B cell (primary cell): Measurements from ENCODE around the gene MGAT1. TPM values are rescaled to one million over a fixed set of nuclear protein-coding genes. Genes with fewer than 3 reads are reported as not detected.

Experiments
- ATAC-seq: fragments of 200-7000 bp; cut with Tn5 transposase; one replicate; pipeline ENCODE4 v1.10.0; 2021; ENCODE audit warnings: low read depth, mild to moderate bottlenecking, moderate number of reproducible peaks, moderate library complexity
- CTCF ChIA-PET: fragments of 350-600 bp; sonication (Branson Sonifier 250); formaldehyde crosslinking; loops from one replicate; lab custom pipeline; 2021; ENCODE audit warnings: antibody characterized with exemption, inconsistent platforms; lab: Charles Lee
- POLR2A ChIA-PET: fragments of 350-600 bp; sonication (Branson Sonifier 250); formaldehyde crosslinking; loops from one replicate; lab custom pipeline; 2021; ENCODE audit warnings: antibody characterized with exemption; lab: Charles Lee
- DNase-seq: peaks from one replicate; pipeline ENCODE4 v3.0.0; 2013
- H2AFZ ChIP-seq: 2 replicates; pipeline ENCODE4 v1.6.1; 2012; ENCODE audit warnings: mild to moderate bottlenecking, low read depth, low read length; ENCODE audit not compliant: insufficient read depth, poor library complexity, severe bottlenecking
- H3K27ac ChIP-seq, 2 donors: 1 replicate in 1 of 2; 2 replicates in 1 of 2; pipeline ENCODE4 v1.5.1; 2012 to 2013; ENCODE audit warnings: low read length in 2 of 2, mild to moderate bottlenecking in 2 of 2, moderate library complexity in 1 of 2
- H3K27me3 ChIP-seq, 4 experiments: fragments of 200-600 bp in 1 of 4; sonication (generic) in 1 of 4; replicated peaks in 1 of 4; 1 replicate in 2 of 4; 2 replicates in 2 of 4; pipeline versions ENCODE4 v1.6.1 to v1.7.0; 2013 to 2016; ENCODE audit warnings: low read length in 3 of 4, mild to moderate bottlenecking in 2 of 4, mixed read lengths in 1 of 4, moderate library complexity in 1 of 4; ENCODE audit not compliant: insufficient read depth in 4 of 4, control insufficient read depth in 3 of 4; ENCODE audit errors: control extremely low read depth in 1 of 4
- H3K36me3 ChIP-seq, 2 experiments: replicated peaks in 1 of 2; 1 replicate in 1 of 2; 2 replicates in 1 of 2; pipeline versions ENCODE4 v1.6.1 to v1.7.1; 2013; ENCODE audit warnings: low read length in 1 of 2; ENCODE audit not compliant: insufficient read depth in 2 of 2, control insufficient read depth in 1 of 2; ENCODE audit errors: control extremely low read depth in 1 of 2, extremely low read depth in 1 of 2
- H3K4me1 ChIP-seq, 2 donors: fragments of 200-600 bp in 1 of 2; sonication (generic) in 1 of 2; 1 replicate in 1 of 2; 2 replicates in 1 of 2; pipeline versions ENCODE4 v1.5.1 to v1.6.1; 2013 to 2017; ENCODE audit warnings: low read length in 2 of 2; ENCODE audit not compliant: control insufficient read depth in 2 of 2, insufficient read depth in 2 of 2
- H3K4me2 ChIP-seq: replicated peaks from 2 replicates; pipeline ENCODE3; 2012; ENCODE audit warnings: mild to moderate bottlenecking, low read depth, low read length; ENCODE audit not compliant: poor library complexity, severe bottlenecking
- H3K4me3 ChIP-seq, 5 experiments: fragments of 200-600 bp in 1 of 5; sonication (generic) in 1 of 5; 1 replicate in 3 of 5; 2 replicates in 2 of 5; pipeline versions ENCODE4 v1.5.1 to v1.7.0; 2011 to 2016; ENCODE audit warnings: low read length in 4 of 5, mild to moderate bottlenecking in 4 of 5, low read depth in 2 of 5, control low read depth in 1 of 5, moderate library complexity in 1 of 5; ENCODE audit not compliant: insufficient read depth in 1 of 5; ENCODE audit errors: control extremely low read depth in 1 of 5, extremely low read depth in 1 of 5
- H3K79me2 ChIP-seq: fragments of 200-600 bp; sonication (generic); one replicate; pipeline ENCODE4 v1.6.0; 2016; ENCODE audit warnings: low read length; ENCODE audit not compliant: control insufficient read depth, insufficient read depth
- H3K9ac ChIP-seq: fragments of 200-600 bp; sonication (generic); 2 replicates; pipeline ENCODE4 v1.6.1; 2017; ENCODE audit warnings: mild to moderate bottlenecking, low read length, moderate library complexity
- H3K9me3 ChIP-seq, 3 donors: one replicate each; pipeline versions ENCODE4 v1.6.1 to v1.7.1; 2013; ENCODE audit warnings: low read length in 2 of 3; ENCODE audit not compliant: control insufficient read depth in 2 of 3, insufficient read depth in 1 of 3; ENCODE audit errors: control extremely low read depth in 1 of 3
- H4K20me1 ChIP-seq: 2 replicates; pipeline ENCODE4 v1.6.0; 2012; ENCODE audit warnings: mild to moderate bottlenecking, low read length; ENCODE audit not compliant: insufficient read depth, control insufficient read depth, poor library complexity, severe bottlenecking
- H3K27ac Mint-ChIP-seq: one replicate; pipeline ENCODE4 v1.8.0; 2021; ENCODE audit warnings: mixed read lengths
- H3K27me3 Mint-ChIP-seq: one replicate; pipeline ENCODE4 v1.8.0; 2021; ENCODE audit warnings: mixed read lengths
- H3K4me1 Mint-ChIP-seq: one replicate; pipeline ENCODE4 v1.8.0; 2021; ENCODE audit warnings: mixed read lengths
- H3K4me3 Mint-ChIP-seq: one replicate; pipeline ENCODE4 v1.8.0; 2021; ENCODE audit warnings: mixed read lengths
- H3K9me3 Mint-ChIP-seq: one replicate; pipeline ENCODE4 v1.8.0; 2022; ENCODE audit warnings: mixed read lengths; ENCODE audit not compliant: insufficient read depth
- EZH2 ChIP-seq: IDR thresholded peaks from 2 replicates; pipeline ENCODE4 v1.6.1; 2012; ENCODE audit warnings: borderline replicate concordance, low read depth, mild to moderate bottlenecking, moderate library complexity, low read length; ENCODE audit not compliant: insufficient read depth, poor library complexity, severe bottlenecking
- WGBS: methylation state at CpG from one replicate; pipeline ENCODE4 v1.1.5; 2013; ENCODE audit warnings: missing lambda C conversion rate; ENCODE audit not compliant: insufficient coverage; 5-methylcytosine and 5-hydroxymethylcytosine counted together
- intact Hi-C: fragments of 100-400 bp; cut with micrococcal nuclease; formaldehyde crosslinking; loops from one replicate; pipeline ENCODE4 v1.10.0; 2022
- polyA plus RNA-seq: library from polyadenylated mRNA; depleted of rRNA; stranded (reverse); fragments of >200 nt; gene quantifications from 2 replicates; pipeline ENCODE4 v1.2.3, GENCODE V29; 2012
- total RNA-seq, 2 donors: library from RNA; stranded (reverse); fragments of 120-200 nt in 1 of 2; gene quantifications; 1 replicate in 1 of 2; 2 replicates in 1 of 2; pipeline versions ENCODE4 v1.2.3 to v1.2.4, GENCODE V29; 2013 to 2022
- TF ChIP-seq, protein P1 (sequence below): fragments of 200-600 bp; IDR thresholded peaks from one replicate; pipeline ENCODE4 v1.8.0; 2022; ENCODE audit warnings: antibody characterized with exemption, mild to moderate bottlenecking

MGAT1 gene
- total and polyA plus RNA-seq, 2 donors (not counting 1 experiment from before 2014, with no cell fraction given), result 81.2 to 140 TPM

DNA sequence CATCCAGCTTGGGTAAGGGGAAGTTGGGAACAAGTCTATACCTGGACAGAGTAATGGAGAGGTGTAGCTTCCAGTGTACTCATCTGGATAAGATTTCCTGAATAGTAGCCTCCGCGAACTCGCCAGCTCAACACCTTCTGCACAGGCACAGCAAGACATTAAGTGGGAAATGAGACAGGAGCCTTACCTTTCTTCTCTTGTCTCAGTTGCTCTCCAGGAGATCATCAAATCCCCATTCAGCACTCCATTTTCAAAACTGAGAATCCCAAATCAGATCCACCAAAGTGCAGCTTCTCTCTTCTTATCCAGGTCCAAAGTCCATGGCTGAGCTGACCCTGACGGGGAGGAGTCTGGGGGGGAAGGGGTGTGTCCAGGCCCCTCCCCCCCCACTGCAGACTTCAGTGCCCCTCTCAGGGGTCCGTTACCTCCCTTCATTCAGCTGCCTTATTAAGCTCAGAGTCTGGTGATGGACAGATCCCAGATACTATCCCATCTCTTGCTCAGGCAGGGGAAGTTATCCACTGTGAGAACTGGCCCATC is 5.9 kb upstream of the MGAT1 start:
- ChIA-PET CTCF (interaction anchor here (2.0 to 5.1 kb wide), 3 partner anchors 19 to 23 kb away, joined by 6 to 47 read pairs (median 8); no protein-coding TSS in a partner anchor), POLR2A (interaction anchor here (1.0 to 4.9 kb wide), 3 partner anchors 23 to 53 kb away, joined by 3 to 79 read pairs (median 4); no protein-coding TSS in a partner anchor)
- no peaks in the 10 kb centered on the region for H3K27me3 Mint-ChIP-seq
- H3K27ac ChIP-seq, result peak overlapping the region; percentile 54 to 56
- no peaks in the 10 kb centered on the region for H3K9me3 Mint-ChIP-seq
- H3K4me1 Mint-ChIP-seq, result peaks cover 75% of the 10 kb centered on the region
- TF ChIP-seq, protein P1, sequence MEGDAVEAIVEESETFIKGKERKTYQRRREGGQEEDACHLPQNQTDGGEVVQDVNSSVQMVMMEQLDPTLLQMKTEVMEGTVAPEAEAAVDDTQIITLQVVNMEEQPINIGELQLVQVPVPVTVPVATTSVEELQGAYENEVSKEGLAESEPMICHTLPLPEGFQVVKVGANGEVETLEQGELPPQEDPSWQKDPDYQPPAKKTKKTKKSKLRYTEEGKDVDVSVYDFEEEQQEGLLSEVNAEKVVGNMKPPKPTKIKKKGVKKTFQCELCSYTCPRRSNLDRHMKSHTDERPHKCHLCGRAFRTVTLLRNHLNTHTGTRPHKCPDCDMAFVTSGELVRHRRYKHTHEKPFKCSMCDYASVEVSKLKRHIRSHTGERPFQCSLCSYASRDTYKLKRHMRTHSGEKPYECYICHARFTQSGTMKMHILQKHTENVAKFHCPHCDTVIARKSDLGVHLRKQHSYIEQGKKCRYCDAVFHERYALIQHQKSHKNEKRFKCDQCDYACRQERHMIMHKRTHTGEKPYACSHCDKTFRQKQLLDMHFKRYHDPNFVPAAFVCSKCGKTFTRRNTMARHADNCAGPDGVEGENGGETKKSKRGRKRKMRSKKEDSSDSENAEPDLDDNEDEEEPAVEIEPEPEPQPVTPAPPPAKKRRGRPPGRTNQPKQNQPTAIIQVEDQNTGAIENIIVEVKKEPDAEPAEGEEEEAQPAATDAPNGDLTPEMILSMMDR, result no peak
- TF ChIP-seq EZH2, result no peak
- peak overlapping the region; percentile 88 for H3K4me3 Mint-ChIP-seq
- H3K27ac Mint-ChIP-seq, result peak overlapping the region; percentile 95
- ATAC-seq, result no peak
- H3K4me1 ChIP-seq, result peaks cover 65 to 71% of the 10 kb centered on the region in 2 donors
- peaks cover 0 to 2% of the 10 kb centered on the region in 2 experiments for H3K36me3 ChIP-seq
- peak overlapping the region in 3 of 5 experiments; percentile 2 to 94 (median 27) for H3K4me3 ChIP-seq
- H3K9me3 ChIP-seq, result no peaks in the 10 kb centered on the region
- intact Hi-C loops, result no loop called here
- H3K79me2 ChIP-seq, result peaks cover 29% of the 10 kb centered on the region
- peak overlapping the region; percentile 33 for H3K9ac ChIP-seq
- peaks cover under 1% of the 10 kb centered on the region for H4K20me1 ChIP-seq
- WGBS, result 86% methylated on average over 1 of the region's 5 CpGs
- H3K4me2 ChIP-seq, result peak overlapping the region; percentile 90
- DNase-seq, result no peak
- no peaks in the 10 kb centered on the region for H3K27me3 ChIP-seq
- H2AFZ ChIP-seq, result no peak overlapping the region
